Suprapubic skin (tissue), 4 donors: ENCODE data around the gene PACRG. TPM values are rescaled to one million over a fixed set of nuclear protein-coding genes. Genes with fewer than 3 reads are reported as not detected.

Experiments used
- DNase-seq, 2 donors: peaks; one replicate each; pipeline ENCODE4 v3.0.0-alpha.2; 2019; ENCODE audit warnings: low spot score in 2 of 2
- H3K27ac ChIP-seq: fragments of 200-600 bp; sonication (generic); one replicate; pipeline ENCODE4 v1.5.1; 2019
- H3K27me3 ChIP-seq: fragments of 200-600 bp; sonication (generic); one replicate; pipeline ENCODE4 v1.5.1; 2019
- H3K36me3 ChIP-seq: fragments of 200-600 bp; sonication (generic); one replicate; pipeline ENCODE4 v1.5.1; 2019
- H3K4me1 ChIP-seq: fragments of 200-600 bp; sonication (generic); one replicate; pipeline ENCODE4 v1.5.1; 2019
- H3K4me3 ChIP-seq: fragments of 200-600 bp; sonication (generic); one replicate; pipeline ENCODE4 v1.5.1; 2019; ENCODE audit warnings: mild to moderate bottlenecking
- H3K9me3 ChIP-seq: fragments of 200-600 bp; sonication (generic); one replicate; pipeline ENCODE4 v1.5.1; 2019
- CTCF ChIP-seq, 2 donors: fragments of 200-600 bp in 1 of 2; fragments of 450-650 bp in 1 of 2; sonication (generic) in 1 of 2; IDR thresholded peaks; one replicate each; pipeline ENCODE4 v1.5.1; 2016 to 2019; ENCODE audit warnings: antibody characterized with exemption in 2 of 2, mild to moderate bottlenecking in 1 of 2, moderate library complexity in 1 of 2
- EP300 ChIP-seq: sonication (generic); formaldehyde crosslinking; IDR thresholded peaks from one replicate; pipeline ENCODE4 v1.6.1; 2017; ENCODE audit warnings: antibody characterized with exemption
- POLR2A ChIP-seq, 2 donors: fragments of 450-650 bp; IDR thresholded peaks; one replicate each; pipeline ENCODE4 v1.6.1; 2017; ENCODE audit warnings: antibody characterized with exemption in 2 of 2, mild to moderate bottlenecking in 2 of 2, moderate library complexity in 2 of 2
- POLR2AphosphoS5 ChIP-seq, 3 donors: sonication (generic); formaldehyde crosslinking; IDR thresholded peaks; one replicate each; pipeline ENCODE4 v1.6.1; 2017; ENCODE audit warnings: antibody characterized with exemption in 3 of 3
- WGBS: methylation state at CpG from one replicate; pipeline ENCODE4 v1.1.5; 2018; 5-methylcytosine and 5-hydroxymethylcytosine counted together
- total RNA-seq, 4 donors: library from RNA; depleted of rRNA; stranded (reverse); fragments of >200 nt; gene quantifications; one replicate each; pipeline ENCODE4 v1.1.0, GENCODE V29; 2016

PACRG gene
- total RNA-seq, 4 donors from 2014 or later: 1.1 to 2.3 (median 2.0) TPM

- H3K27me3 ChIP-seq: no peaks in the 10 kb centered on the region
- no peak overlapping the region for H3K27ac ChIP-seq
- TF ChIP-seq CTCF (IDR thresholded peaks at IDR 0.05) (no peak), EP300 (no peak), POLR2A (IDR thresholded peaks at IDR 0.05) (no peak)
- WGBS: 68% methylated on average over 5 of the region's 5 CpGs
- peaks cover 9% of the 10 kb centered on the region for H3K4me1 ChIP-seq
- no peaks in the 10 kb centered on the region for H3K36me3 ChIP-seq
- H3K9me3 ChIP-seq: no peaks in the 10 kb centered on the region
- DNase-seq: no peak
- no peak overlapping the region for H3K4me3 ChIP-seq
Observed at GRCh38 chr6:163339466-163339865, 611.7 kb downstream of the PACRG start.

- H3K27me3 ChIP-seq: no peaks in the 10 kb centered on the region
- no peak for DNase-seq
- TF ChIP-seq POLR2A (IDR thresholded peaks at IDR 0.05) (no peak), EP300 (no peak), CTCF (IDR thresholded peaks at IDR 0.05) (no peak), POLR2AphosphoS5 (IDR thresholded peaks at IDR 0.05) (no peak)
- no peaks in the 10 kb centered on the region for H3K36me3 ChIP-seq
- H3K4me3 ChIP-seq: no peak overlapping the region
- peaks cover 5% of the 10 kb centered on the region for H3K4me1 ChIP-seq
- no peaks in the 10 kb centered on the region for H3K9me3 ChIP-seq
- 90% methylated on average over 19 of the region's 19 CpGs for WGBS
- H3K27ac ChIP-seq: no peak overlapping the region
Observed at GRCh38 chr6:163340201-163340887, 612.6 kb downstream of the PACRG start.

GRCh38 chr6:163341224-163342061 lies 613.7 kb downstream of the PACRG start:
- Histone ChIP-seq H3K27me3 (no peaks in the 10 kb centered on the region), H3K9me3 (no peaks in the 10 kb centered on the region), H3K4me3 (no peak overlapping the region), H3K4me1 (no peaks in the 10 kb centered on the region), H3K27ac (no peak overlapping the region), H3K36me3 (no peaks in the 10 kb centered on the region)
- no peak for TF ChIP-seq CTCF (IDR thresholded peaks at IDR 0.05)
- no peak for TF ChIP-seq POLR2A (IDR thresholded peaks at IDR 0.05)
- no peak for TF ChIP-seq POLR2AphosphoS5 (IDR thresholded peaks at IDR 0.05)
- no peak for TF ChIP-seq EP300
- WGBS: 81% methylated on average over 16 of the region's 16 CpGs
- no peak for DNase-seq

GRCh38 chr6:163342571-163343539 lies 615.1 kb downstream of the PACRG start:
- no peak for DNase-seq
- TF ChIP-seq POLR2AphosphoS5 (IDR thresholded peaks at IDR 0.05) (no peak), EP300 (no peak)
- no peak overlapping the region for H3K4me3 ChIP-seq
- no peaks in the 10 kb centered on the region for H3K27me3 ChIP-seq
- WGBS: 96% methylated on average over 22 of the region's 24 CpGs
- H3K27ac ChIP-seq: no peak overlapping the region
- no peaks in the 10 kb centered on the region for H3K4me1 ChIP-seq
- no peaks in the 10 kb centered on the region for H3K9me3 ChIP-seq
- no peaks in the 10 kb centered on the region for H3K36me3 ChIP-seq

- TF ChIP-seq POLR2A (IDR thresholded peaks at IDR 0.05): no peak
- no peak for TF ChIP-seq CTCF (IDR thresholded peaks at IDR 0.05)
- no peak for TF ChIP-seq POLR2AphosphoS5 (IDR thresholded peaks at IDR 0.05)
- TF ChIP-seq EP300: no peak
- WGBS: 100% methylated on average over 3 of the region's 8 CpGs
- H3K27ac ChIP-seq: no peak overlapping the region
- no peaks in the 10 kb centered on the region for H3K27me3 ChIP-seq
- H3K36me3 ChIP-seq: no peaks in the 10 kb centered on the region
- DNase-seq: no peak
- H3K4me1 ChIP-seq: no peaks in the 10 kb centered on the region
- H3K4me3 ChIP-seq: no peak overlapping the region
- H3K9me3 ChIP-seq: no peaks in the 10 kb centered on the region
Observed at GRCh38 chr6:163343609-163344008, 615.8 kb downstream of the PACRG start.
